Activated CD4-positive, alpha-beta T cell treated with anti-CD3 and anti-CD28 coated beads, Interleukin-2, amount 10 ng/mL, durations not matched to agents 24 days and 14 days (primary cell): ENCODE data around the gene SDK2. TPM values are rescaled to one million over a fixed set of nuclear protein-coding genes. Genes with fewer than 3 reads are reported as not detected.

Experiments
- DNase-seq: peaks from one replicate; pipeline ENCODE4 v3.0.0; 2022
- H3K27ac Mint-ChIP-seq: one replicate; pipeline ENCODE4 v1.8.0; 2022; ENCODE audit warnings: mild to moderate bottlenecking, mixed read lengths
- H3K27me3 Mint-ChIP-seq: one replicate; pipeline ENCODE4 v1.8.0; 2022; ENCODE audit warnings: mixed read lengths
- H3K36me3 Mint-ChIP-seq: one replicate; pipeline ENCODE4 v1.8.0; 2022; ENCODE audit warnings: low read depth, mild to moderate bottlenecking, mixed read lengths
- H3K4me1 Mint-ChIP-seq: one replicate; pipeline ENCODE4 v1.8.0; 2021; ENCODE audit warnings: mixed read lengths
- H3K4me3 Mint-ChIP-seq: one replicate; pipeline ENCODE4 v1.8.0; 2022; ENCODE audit warnings: mild to moderate bottlenecking, moderate library complexity, mixed read lengths
- H3K9me3 Mint-ChIP-seq: one replicate; pipeline ENCODE4 v1.8.0; 2021; ENCODE audit warnings: mixed read lengths
- intact Hi-C: fragments of 100-400 bp; cut with micrococcal nuclease; formaldehyde crosslinking; loops from one replicate; pipeline ENCODE4 v1.15.1; 2023
- total RNA-seq: library from RNA; stranded (reverse); gene quantifications from 2 replicates; pipeline ENCODE4 v1.2.3, GENCODE V29; 2022

Gene SDK2
- total RNA-seq, 1 donor from 2014 or later: 0.42 TPM

- DNase-seq: no peak
- Mint-ChIP-seq H3K4me1 (peaks cover 5% of the 10 kb centered on the region), H3K27me3 (peaks cover 10% of the 10 kb centered on the region), H3K36me3 (no peaks in the 10 kb centered on the region), H3K27ac (no peak overlapping the region), H3K9me3 (no peaks in the 10 kb centered on the region), H3K4me3 (no peak overlapping the region)
- intact Hi-C loops: no loop called here
Measured at GRCh38 chr17:73307130-73307529, 337.1 kb downstream of the SDK2 start.

- H3K27ac Mint-ChIP-seq: no peak overlapping the region
- intact Hi-C loops: no loop called here
- H3K9me3 Mint-ChIP-seq: no peaks in the 10 kb centered on the region
- no peaks in the 10 kb centered on the region for H3K36me3 Mint-ChIP-seq
- H3K4me1 Mint-ChIP-seq: peaks cover 5% of the 10 kb centered on the region
- H3K4me3 Mint-ChIP-seq: no peak overlapping the region
- H3K27me3 Mint-ChIP-seq: peaks cover 10% of the 10 kb centered on the region
- no peak for DNase-seq
Measured at GRCh38 chr17:73305845-73306836, 338.1 kb downstream of the SDK2 start.

GRCh38 chr17:73304971-73305812 lies 339.1 kb downstream of the SDK2 start:
- intact Hi-C loops: no loop called here

GRCh38 chr17:73304438-73304837 lies 339.8 kb downstream of the SDK2 start:
- no peak for DNase-seq
- H3K4me1 Mint-ChIP-seq: peaks cover 2% of the 10 kb centered on the region
- no peaks in the 10 kb centered on the region for H3K36me3 Mint-ChIP-seq
- no peaks in the 10 kb centered on the region for H3K9me3 Mint-ChIP-seq
- no peak overlapping the region for H3K4me3 Mint-ChIP-seq
- intact Hi-C loops: no loop called here
- H3K27ac Mint-ChIP-seq: no peak overlapping the region
- peaks cover 8% of the 10 kb centered on the region for H3K27me3 Mint-ChIP-seq

More at GRCh38 chr17:73304971-73305812, 339.1 kb downstream of the SDK2 start:
- no peaks in the 10 kb centered on the region for H3K9me3 Mint-ChIP-seq
- peak overlapping the region; percentile 35 for H3K4me3 Mint-ChIP-seq
- no peak for DNase-seq
- H3K27me3 Mint-ChIP-seq: peaks cover 10% of the 10 kb centered on the region
- H3K4me1 Mint-ChIP-seq: peaks cover 4% of the 10 kb centered on the region
- H3K36me3 Mint-ChIP-seq: no peaks in the 10 kb centered on the region
- peak overlapping the region; percentile 53 for H3K27ac Mint-ChIP-seq

GRCh38 chr17:73302189-73302588 lies 342.1 kb downstream of the SDK2 start:
- Mint-ChIP-seq H3K4me1 (no peaks in the 10 kb centered on the region), H3K4me3 (no peak overlapping the region), H3K36me3 (no peaks in the 10 kb centered on the region), H3K27me3 (peaks cover 9% of the 10 kb centered on the region), H3K27ac (no peak overlapping the region), H3K9me3 (no peaks in the 10 kb centered on the region)
- intact Hi-C loops: no loop called here
- no peak for DNase-seq

GRCh38 chr17:73301369-73301768 lies 342.9 kb downstream of the SDK2 start:
- no peak overlapping the region for H3K27ac Mint-ChIP-seq
- no peak overlapping the region for H3K4me3 Mint-ChIP-seq
- intact Hi-C loops: no loop called here

GRCh38 chr17:73300392-73300791 lies 343.9 kb downstream of the SDK2 start:
- Mint-ChIP-seq H3K27me3 (peaks cover 7% of the 10 kb centered on the region), H3K27ac (no peak overlapping the region), H3K4me1 (no peaks in the 10 kb centered on the region), H3K4me3 (no peak overlapping the region), H3K36me3 (no peaks in the 10 kb centered on the region), H3K9me3 (no peaks in the 10 kb centered on the region)
- no peak for DNase-seq
- intact Hi-C loops: no loop called here

More at GRCh38 chr17:73301369-73301768, 342.9 kb downstream of the SDK2 start:
- no peaks in the 10 kb centered on the region for H3K9me3 Mint-ChIP-seq
- no peaks in the 10 kb centered on the region for H3K4me1 Mint-ChIP-seq
- no peak for DNase-seq
- peaks cover 7% of the 10 kb centered on the region for H3K27me3 Mint-ChIP-seq
- H3K36me3 Mint-ChIP-seq: no peaks in the 10 kb centered on the region

- Mint-ChIP-seq H3K36me3 (no peaks in the 10 kb centered on the region), H3K27me3 (peaks cover 5% of the 10 kb centered on the region), H3K4me1 (no peaks in the 10 kb centered on the region), H3K4me3 (no peak overlapping the region), H3K27ac (no peak overlapping the region), H3K9me3 (no peaks in the 10 kb centered on the region)
- intact Hi-C loops: no loop called here
- DNase-seq: no peak
Measured at GRCh38 chr17:73297934-73298861, 346.0 kb downstream of the SDK2 start.

GRCh38 chr17:73293480-73293911 lies 350.7 kb downstream of the SDK2 start:
- Mint-ChIP-seq H3K36me3 (no peaks in the 10 kb centered on the region), H3K27ac (no peak overlapping the region), H3K27me3 (peaks cover 5% of the 10 kb centered on the region), H3K4me3 (no peak overlapping the region), H3K9me3 (no peaks in the 10 kb centered on the region), H3K4me1 (peaks cover 11% of the 10 kb centered on the region)
- no peak for DNase-seq
- intact Hi-C loops: no loop called here

- H3K9me3 Mint-ChIP-seq: no peaks in the 10 kb centered on the region
- H3K36me3 Mint-ChIP-seq: no peaks in the 10 kb centered on the region
- H3K4me3 Mint-ChIP-seq: no peak overlapping the region
- DNase-seq: no peak
- no peak overlapping the region for H3K27ac Mint-ChIP-seq
- intact Hi-C loops: no loop called here
- peaks cover 11% of the 10 kb centered on the region for H3K4me1 Mint-ChIP-seq
- peaks cover under 1% of the 10 kb centered on the region for H3K27me3 Mint-ChIP-seq
Measured at GRCh38 chr17:73293031-73293430, 351.2 kb downstream of the SDK2 start.

GRCh38 chr17:73292031-73292531 lies 352.2 kb downstream of the SDK2 start:
- Mint-ChIP-seq H3K27me3 (no peaks in the 10 kb centered on the region), H3K9me3 (no peaks in the 10 kb centered on the region), H3K27ac (no peak overlapping the region), H3K36me3 (no peaks in the 10 kb centered on the region), H3K4me3 (no peak overlapping the region), H3K4me1 (peaks cover 11% of the 10 kb centered on the region)
- intact Hi-C loops: no loop called here
- no peak for DNase-seq

- Mint-ChIP-seq H3K4me3 (no peak overlapping the region), H3K4me1 (peaks cover 11% of the 10 kb centered on the region), H3K9me3 (no peaks in the 10 kb centered on the region), H3K27ac (no peak overlapping the region), H3K36me3 (no peaks in the 10 kb centered on the region), H3K27me3 (no peaks in the 10 kb centered on the region)
- DNase-seq: no peak
- intact Hi-C loops: no loop called here
Measured at GRCh38 chr17:73291260-73291801, 352.9 kb downstream of the SDK2 start.
